Measurements from ENCODE around the gene PAQR4.

GRCh38 chr16:2955779-2956578 lies 13.2 kb upstream of the PAQR4 start:
- TF ChIP-seq POLR2AphosphoS5 (IDR thresholded peaks at IDR 0.05), result no peak
- TF ChIP-seq POLR2A (IDR thresholded peaks at IDR 0.05), result no peak
- no peak for TF ChIP-seq CTCF (IDR thresholded peaks at IDR 0.05)
- TF ChIP-seq EP300 (IDR thresholded peaks at IDR 0.05), result no peak
